GM23248 (cell line): Measurements from ENCODE around the gene TNFAIP8L1. TPM values are rescaled to one million over a fixed set of nuclear protein-coding genes. Genes with fewer than 3 reads are reported as not detected.

Source experiments
- DNase-seq: peaks from one replicate; pipeline ENCODE4 v3.0.0-alpha.2; 2015
- H2AFZ ChIP-seq: fragments of 200-600 bp; sonication (generic); 2 replicates; pipeline ENCODE4 v1.6.1; 2016; ENCODE audit warnings: antibody characterized with exemption
- H3F3A ChIP-seq: fragments of 200-600 bp; sonication (generic); 2 replicates; pipeline ENCODE4 v1.6.1; 2016; ENCODE audit warnings: mild to moderate bottlenecking, antibody characterized with exemption, mixed run types; ENCODE audit not compliant: insufficient read depth
- H3K27ac ChIP-seq: fragments of 200-600 bp; sonication (generic); 2 replicates; pipeline ENCODE4 v1.5.1; 2016; ENCODE audit warnings: mild to moderate bottlenecking
- H3K27me3 ChIP-seq: fragments of 200-600 bp; sonication (generic); replicated peaks from 2 replicates; pipeline ENCODE4 v1.6.1; 2016; ENCODE audit warnings: mild to moderate bottlenecking; ENCODE audit not compliant: insufficient read depth
- H3K36me3 ChIP-seq: fragments of 200-600 bp; sonication (generic); 2 replicates; pipeline ENCODE4 v1.6.1; 2016; ENCODE audit warnings: low read depth, mild to moderate bottlenecking
- H3K4me1 ChIP-seq: fragments of 200-600 bp; sonication (generic); 2 replicates; pipeline ENCODE4 v1.6.1; 2016; ENCODE audit warnings: mild to moderate bottlenecking; ENCODE audit not compliant: insufficient read depth
- H3K4me2 ChIP-seq: fragments of 200-600 bp; sonication (generic); one replicate; pipeline ENCODE4 v1.6.1; 2016; ENCODE audit warnings: mild to moderate bottlenecking; ENCODE audit not compliant: unreplicated experiment
- H3K4me3 ChIP-seq: fragments of 200-600 bp; sonication (generic); 2 replicates; pipeline ENCODE4 v1.5.1; 2016; ENCODE audit warnings: mild to moderate bottlenecking
- H3K79me2 ChIP-seq: fragments of 200-600 bp; sonication (generic); 2 replicates; pipeline ENCODE4 v1.6.1; 2016; ENCODE audit warnings: mild to moderate bottlenecking; ENCODE audit not compliant: insufficient read depth
- H3K9ac ChIP-seq: fragments of 200-600 bp; sonication (generic); 2 replicates; pipeline ENCODE4 v1.6.1; 2016; ENCODE audit warnings: mild to moderate bottlenecking
- H3K9me2 ChIP-seq: fragments of 200-600 bp; sonication (generic); 2 replicates; pipeline ENCODE4 v1.6.1; 2016; ENCODE audit warnings: mixed run types, mild to moderate bottlenecking, moderate library complexity; ENCODE audit not compliant: insufficient read depth
- H3K9me3 ChIP-seq: fragments of 200-600 bp; sonication (generic); one replicate; pipeline ENCODE4 v1.6.1; 2017; ENCODE audit warnings: low read depth
- H4K20me1 ChIP-seq: fragments of 200-600 bp; sonication (generic); 2 replicates; pipeline ENCODE4 v1.6.0; 2016; ENCODE audit not compliant: insufficient read depth
- EZH2 ChIP-seq: fragments of 200-600 bp; sonication (generic); IDR thresholded peaks from 2 replicates; pipeline ENCODE4 v1.6.1; 2018; ENCODE audit warnings: antibody characterized with exemption, mild to moderate bottlenecking; ENCODE audit not compliant: insufficient read depth, poor library complexity, severe bottlenecking
- EZH2phosphoT487 ChIP-seq: fragments of 200-600 bp; sonication (generic); IDR thresholded peaks from 2 replicates; pipeline ENCODE4 v1.6.1; 2018; ENCODE audit warnings: antibody characterized with exemption, moderate library complexity, mild to moderate bottlenecking, low read depth; ENCODE audit not compliant: insufficient read depth
- WGBS, 2 experiments: methylation state at CpG; one replicate each; pipeline ENCODE4 v1.1.6; 2015 to 2017; ENCODE audit warnings: low lambda C conversion rate in 2 of 2, low coverage in 1 of 2; ENCODE audit errors: missing lambda C conversion rate in 2 of 2; 5-methylcytosine and 5-hydroxymethylcytosine counted together
- in situ Hi-C: fragments of 300-500 bp; cut with MboI; formaldehyde crosslinking; loops from 2 replicates; pipeline ENCODE4 v1.15.0; 2020
- polyA plus RNA-seq: library from polyadenylated mRNA; unstranded; fragments of >200 nt; fragmentation: Nextera tagmentation; extraction: Ambion mirVana; gene quantifications from 2 replicates; pipeline ENCODE4 v1.2.1, GENCODE V29; 2016
- total RNA-seq: library from RNA; depleted of rRNA; stranded (reverse); fragments of >200 nt; shearing (Covaris generic); gene quantifications from 2 replicates; pipeline ENCODE4 v1.2.3, GENCODE V29; 2014

TNFAIP8L1 gene
- total and polyA plus RNA-seq, 2 experiments from 2014 or later, result 0.86 to 2.0 TPM

- H2AFZ ChIP-seq, result no peak overlapping the region
- no peaks in the 10 kb centered on the region for H3K9me2 ChIP-seq
- H3F3A ChIP-seq, result no peaks in the 10 kb centered on the region
- H3K4me3 ChIP-seq, result no peak overlapping the region
- H3K4me1 ChIP-seq, result no peaks in the 10 kb centered on the region
- H3K9ac ChIP-seq, result no peak overlapping the region
- H3K27ac ChIP-seq, result no peak overlapping the region
- TF ChIP-seq EZH2phosphoT487 (no peak), EZH2 (no peak)
- no peaks in the 10 kb centered on the region for H4K20me1 ChIP-seq
- 44 to 50% methylated on average over 5 of the region's 5 CpGs for WGBS, 2 experiments
- no peak for DNase-seq
- in situ Hi-C loops, result no loop called here
- no peak overlapping the region for H3K4me2 ChIP-seq
- H3K36me3 ChIP-seq, result no peaks in the 10 kb centered on the region
- no peaks in the 10 kb centered on the region for H3K79me2 ChIP-seq
- H3K9me3 ChIP-seq, result no peaks in the 10 kb centered on the region
- H3K27me3 ChIP-seq, result peaks cover 28% of the 10 kb centered on the region
Measured at GRCh38 chr19:4624301-4624700, 15.0 kb upstream of the TNFAIP8L1 start.

DNA sequence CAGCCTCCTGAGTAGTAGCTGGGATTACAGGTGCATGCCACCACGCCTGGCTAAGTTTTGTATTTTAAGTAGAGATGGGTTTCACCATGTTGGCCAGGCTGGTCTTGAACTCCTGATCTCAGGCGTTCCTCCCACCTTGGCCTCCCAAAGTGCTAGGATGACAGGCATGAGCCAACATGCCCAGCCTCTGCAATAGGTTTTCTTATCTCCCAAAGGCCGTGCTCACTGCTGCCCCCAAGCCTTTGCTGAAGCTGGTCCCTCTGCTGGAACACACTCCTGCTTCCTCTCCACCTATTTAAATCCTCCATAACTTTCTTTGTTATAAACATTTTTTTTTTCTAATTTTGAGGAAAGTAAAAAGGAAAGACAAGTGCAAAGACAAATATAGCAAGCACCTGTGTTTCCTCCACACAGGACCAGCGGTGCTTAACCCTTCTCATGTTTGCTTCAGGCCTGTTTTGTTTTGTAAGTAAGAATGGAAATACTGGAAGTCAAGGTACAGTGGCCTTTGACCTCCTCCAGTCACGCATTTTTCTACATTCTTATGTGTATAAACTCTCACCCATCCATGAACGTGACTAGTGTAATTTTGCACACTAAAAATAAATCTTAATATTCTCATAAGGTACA, 14.5 kb upstream of the TNFAIP8L1 start:
- WGBS, 2 experiments, result 64 to 65% methylated on average over 6 of the region's 6 CpGs
- DNase-seq, result no peak

DNA sequence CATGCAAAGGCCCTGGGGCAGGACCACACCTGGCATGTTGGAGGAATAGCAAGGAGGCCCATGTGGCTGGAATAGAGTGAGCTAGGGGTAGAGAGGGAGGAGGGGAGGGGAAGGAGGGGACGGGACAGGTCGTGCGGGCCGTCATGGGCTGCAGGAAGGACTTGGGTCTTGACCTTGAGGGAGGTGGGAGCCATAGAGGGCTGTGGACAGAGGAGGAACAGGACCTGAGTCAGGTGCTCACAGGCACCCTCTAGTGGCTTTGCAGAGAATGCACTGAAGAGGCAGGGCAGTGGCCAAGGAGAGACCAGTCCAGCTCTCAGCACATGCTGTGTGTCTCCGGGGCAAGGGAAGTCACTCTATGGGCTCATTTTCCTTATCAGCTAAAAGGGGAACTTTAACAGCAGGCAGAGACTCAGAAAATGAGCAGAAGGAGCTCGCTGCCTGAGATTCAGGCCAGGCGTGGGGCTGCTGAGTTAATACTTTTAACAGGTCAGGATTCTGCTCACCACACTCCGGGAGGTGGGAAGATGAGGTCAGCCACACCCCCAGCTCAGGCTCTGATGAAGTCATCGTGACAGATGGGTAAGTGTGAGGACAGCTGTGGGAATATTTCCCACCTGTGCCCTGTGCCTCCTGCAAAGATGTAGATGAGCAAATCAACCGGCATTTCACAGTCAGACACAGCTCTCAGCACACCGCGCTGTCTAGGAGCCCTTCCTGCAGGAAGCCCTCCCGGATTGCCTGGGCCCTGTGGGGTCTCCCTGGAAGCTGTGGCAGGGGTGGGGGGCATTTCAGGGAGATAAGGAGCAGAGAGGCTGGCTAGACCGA, 6.0 kb upstream of the TNFAIP8L1 start:
- DNase-seq, result peak; percentile 68
- 51 to 54% methylated on average over 10 to 14 of the region's 14 CpGs for WGBS, 2 experiments
- H3K4me1 ChIP-seq, result peaks cover 11% of the 10 kb centered on the region
- no peaks in the 10 kb centered on the region for H3K9me3 ChIP-seq
- no peak overlapping the region for H3K27ac ChIP-seq
- H3K9ac ChIP-seq, result no peak overlapping the region
- no peaks in the 10 kb centered on the region for H3K36me3 ChIP-seq
- TF ChIP-seq EZH2phosphoT487 (no peak), EZH2 (no peak)
- H3F3A ChIP-seq, result peaks cover 16% of the 10 kb centered on the region
- H3K4me2 ChIP-seq, result no peak overlapping the region
- H4K20me1 ChIP-seq, result no peaks in the 10 kb centered on the region
- H3K9me2 ChIP-seq, result no peaks in the 10 kb centered on the region
- in situ Hi-C loops, result no loop called here
- no peaks in the 10 kb centered on the region for H3K27me3 ChIP-seq
- H3K79me2 ChIP-seq, result no peaks in the 10 kb centered on the region
- no peak overlapping the region for H3K4me3 ChIP-seq
- H2AFZ ChIP-seq, result no peak overlapping the region

More for the DNA sequence above, 14.5 kb upstream of the TNFAIP8L1 start:
- Histone ChIP-seq H3K9ac (no peak overlapping the region), H3K4me1 (no peaks in the 10 kb centered on the region), H3K9me3 (no peaks in the 10 kb centered on the region), H3K4me2 (no peak overlapping the region), H3K27ac (no peak overlapping the region), H2AFZ (no peak overlapping the region), H3K79me2 (no peaks in the 10 kb centered on the region), H3K36me3 (no peaks in the 10 kb centered on the region), H3F3A (no peaks in the 10 kb centered on the region), H3K27me3 (peaks cover 28% of the 10 kb centered on the region), H3K9me2 (no peaks in the 10 kb centered on the region), H3K4me3 (no peak overlapping the region), H4K20me1 (no peaks in the 10 kb centered on the region)
- in situ Hi-C loops, result no loop called here
- TF ChIP-seq EZH2 (no peak), EZH2phosphoT487 (no peak)

GRCh38 chr19:4635754-4636116, 3.6 kb upstream of the TNFAIP8L1 start:
- H3K9ac ChIP-seq, result peak overlapping the region; percentile 64
- H2AFZ ChIP-seq, result peak overlapping the region; percentile 86
- no peak overlapping the region for H3K27ac ChIP-seq
- 23 to 28% methylated on average over 9 to 11 of the region's 13 CpGs for WGBS, 2 experiments
- H3K27me3 ChIP-seq, result no peaks in the 10 kb centered on the region
- no peaks in the 10 kb centered on the region for H3K9me2 ChIP-seq
- no peaks in the 10 kb centered on the region for H4K20me1 ChIP-seq
- peaks cover 16% of the 10 kb centered on the region for H3F3A ChIP-seq
- no peaks in the 10 kb centered on the region for H3K79me2 ChIP-seq
- H3K4me2 ChIP-seq, result peak overlapping the region; percentile 89
- DNase-seq, result no peak
- peaks cover 11% of the 10 kb centered on the region for H3K4me1 ChIP-seq
- H3K9me3 ChIP-seq, result no peaks in the 10 kb centered on the region
- peak overlapping the region; percentile 73 for H3K4me3 ChIP-seq
- in situ Hi-C loops, result no loop called here
- H3K36me3 ChIP-seq, result no peaks in the 10 kb centered on the region
- TF ChIP-seq EZH2, result no peak
- no peak for TF ChIP-seq EZH2phosphoT487
